ENCODE results near the gene TJP2.

- TF ChIP-seq, protein P1, sequence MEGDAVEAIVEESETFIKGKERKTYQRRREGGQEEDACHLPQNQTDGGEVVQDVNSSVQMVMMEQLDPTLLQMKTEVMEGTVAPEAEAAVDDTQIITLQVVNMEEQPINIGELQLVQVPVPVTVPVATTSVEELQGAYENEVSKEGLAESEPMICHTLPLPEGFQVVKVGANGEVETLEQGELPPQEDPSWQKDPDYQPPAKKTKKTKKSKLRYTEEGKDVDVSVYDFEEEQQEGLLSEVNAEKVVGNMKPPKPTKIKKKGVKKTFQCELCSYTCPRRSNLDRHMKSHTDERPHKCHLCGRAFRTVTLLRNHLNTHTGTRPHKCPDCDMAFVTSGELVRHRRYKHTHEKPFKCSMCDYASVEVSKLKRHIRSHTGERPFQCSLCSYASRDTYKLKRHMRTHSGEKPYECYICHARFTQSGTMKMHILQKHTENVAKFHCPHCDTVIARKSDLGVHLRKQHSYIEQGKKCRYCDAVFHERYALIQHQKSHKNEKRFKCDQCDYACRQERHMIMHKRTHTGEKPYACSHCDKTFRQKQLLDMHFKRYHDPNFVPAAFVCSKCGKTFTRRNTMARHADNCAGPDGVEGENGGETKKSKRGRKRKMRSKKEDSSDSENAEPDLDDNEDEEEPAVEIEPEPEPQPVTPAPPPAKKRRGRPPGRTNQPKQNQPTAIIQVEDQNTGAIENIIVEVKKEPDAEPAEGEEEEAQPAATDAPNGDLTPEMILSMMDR (IDR thresholded peaks at IDR 0.05) = no peak
- TF ChIP-seq EZH2phosphoT487 (IDR thresholded peaks at IDR 0.05) (no peak), EZH2 (IDR thresholded peaks at IDR 0.05) (no peak)
Observed at GRCh38 chr9:69250681-69251080, 76.6 kb downstream of the TJP2 start.

Measured in neural progenitor cell (in vitro differentiated cells).